HepG2 (cell line): ENCODE data around the gene COBLL1. TPM values are rescaled to one million over a fixed set of nuclear protein-coding genes. Genes with fewer than 3 reads are reported as not detected.

ENCODE experiments used
- EP300 ChIP-seq, 3 experiments: sonication (generic) in 1 of 3; formaldehyde crosslinking in 1 of 3; IDR thresholded peaks; 2 replicates each; pipeline versions ENCODE4 v1.5.1 to v1.6.1; 2011 to 2020; ENCODE audit warnings: low read depth in 2 of 3, low read length in 2 of 3, borderline replicate concordance in 1 of 3, improper control_type of control experiment in 1 of 3, mild to moderate bottlenecking in 1 of 3, missing genetic modification reagents in 1 of 3, moderate library complexity in 1 of 3
- FOSL2 ChIP-seq: sonication (generic); formaldehyde crosslinking; IDR thresholded peaks from 2 replicates; pipeline ENCODE4 v1.4.0; 2020; ENCODE audit warnings: missing genetic modification reagents
- FOXK2 ChIP-seq: fragments of 450-650 bp; IDR thresholded peaks from 2 replicates; pipeline ENCODE4 v1.6.1; 2016
- HNRNPK ChIP-seq: fragments of 200-400 bp; formaldehyde crosslinking; IDR thresholded peaks from 2 replicates; pipeline ENCODE4 v1.6.1; 2018; ENCODE audit warnings: low read length, low read depth, moderate library complexity, mild to moderate bottlenecking; ENCODE audit not compliant: poor library complexity, severe bottlenecking
- HOXA5 ChIP-seq: sonication (generic); formaldehyde crosslinking; IDR thresholded peaks from 2 replicates; pipeline ENCODE4 v1.4.0; 2020; ENCODE audit warnings: missing genetic modification reagents
- KLF11 ChIP-seq: IDR thresholded peaks from 2 replicates; pipeline ENCODE4 v1.6.1; 2016; ENCODE audit warnings: missing compliant biosample characterization
- MBD4 ChIP-seq: IDR thresholded peaks from 2 replicates; pipeline ENCODE4 v1.6.1; 2012; ENCODE audit warnings: low read length, inconsistent platforms, borderline replicate concordance
- MEIS2 ChIP-seq: sonication (generic); formaldehyde crosslinking; IDR thresholded peaks from 2 replicates; pipeline ENCODE4 v1.9.0; 2021; ENCODE audit warnings: mild to moderate bottlenecking, missing genetic modification reagents
- NFE2 ChIP-seq: sonication (generic); formaldehyde crosslinking; IDR thresholded peaks from 2 replicates; pipeline ENCODE4 v1.4.0; 2020; ENCODE audit warnings: missing genetic modification reagents
- TBX2 ChIP-seq: sonication (generic); formaldehyde crosslinking; IDR thresholded peaks from 2 replicates; pipeline ENCODE4 v1.5.0; 2020; ENCODE audit warnings: missing genetic modification reagents, mild to moderate bottlenecking, borderline replicate concordance
- TP53 ChIP-seq: sonication (generic); formaldehyde crosslinking; conservative IDR thresholded peaks from 2 replicates; pipeline ENCODE4 v1.4.0; 2020; ENCODE audit warnings: missing genetic modification reagents
- ZBTB21 ChIP-seq: sonication (generic); formaldehyde crosslinking; IDR thresholded peaks from 2 replicates; pipeline ENCODE4 v1.4.0; 2020; ENCODE audit warnings: missing genetic modification reagents
- ZFP90 ChIP-seq: sonication (generic); formaldehyde crosslinking; IDR thresholded peaks from 2 replicates; pipeline ENCODE4 v1.8.0; 2022; ENCODE audit warnings: missing genetic modification reagents, mild to moderate bottlenecking, inconsistent platforms, borderline replicate concordance
- ZMAT3 ChIP-seq: sonication (generic); formaldehyde crosslinking; conservative IDR thresholded peaks from 2 replicates; pipeline ENCODE4 v1.7.0; 2021; ENCODE audit warnings: missing genetic modification reagents
- ZNF235 ChIP-seq: sonication (generic); formaldehyde crosslinking; IDR thresholded peaks from 2 replicates; pipeline ENCODE4 v1.8.1; 2023; ENCODE audit warnings: mild to moderate bottlenecking, missing genetic modification reagents, borderline replicate concordance
- ZNF709 ChIP-seq: sonication (generic); formaldehyde crosslinking; IDR thresholded peaks from 2 replicates; pipeline ENCODE4 v1.5.0; 2020; ENCODE audit warnings: mild to moderate bottlenecking, missing genetic modification reagents
- ZNF891 ChIP-seq: sonication (generic); formaldehyde crosslinking; IDR thresholded peaks from 2 replicates; pipeline ENCODE4 v1.5.0; 2020; ENCODE audit warnings: mild to moderate bottlenecking, missing genetic modification reagents
- polyA plus RNA-seq, 8 experiments: library from polyadenylated mRNA; depleted of rRNA in 3 of 8; stranded (reverse) in 7 of 8; unstranded in 1 of 8; fragments of >200 nt; fragmentation: Illumina TruSeq in 4 of 8; extraction: Trizol in 4 of 8; gene quantifications; 2 replicates each; pipeline versions ENCODE4 v1.2.1 to v1.2.3, GENCODE V29; 2011 to 2016; ENCODE audit warnings: low read depth in 4 of 8, missing spikeins in 1 of 8, mixed read lengths in 1 of 8; ENCODE audit not compliant: insufficient read depth in 1 of 8
- total RNA-seq, 5 experiments: library from RNA; depleted of rRNA; stranded (reverse); fragments of >200 nt; fragmentation: Illumina TruSeq; extraction: Trizol; gene quantifications; 2 replicates each; pipeline ENCODE4 v1.2.3, GENCODE V29; 2016; ENCODE audit warnings: low read depth in 1 of 5
- TF ChIP-seq, protein P1 (sequence below): sonication (generic); formaldehyde crosslinking; IDR thresholded peaks from 2 replicates; pipeline ENCODE4 v1.5.1; 2020; ENCODE audit warnings: missing genetic modification reagents, mild to moderate bottlenecking, borderline replicate concordance
- TF ChIP-seq, protein P2 (sequence below): sonication (generic); formaldehyde crosslinking; IDR thresholded peaks from 2 replicates; pipeline ENCODE4 v1.4.0; 2020; ENCODE audit warnings: missing genetic modification reagents
- TF ChIP-seq, protein P3 (sequence below): sonication (generic); formaldehyde crosslinking; IDR thresholded peaks from 2 replicates; pipeline ENCODE4 v1.5.0; 2020; ENCODE audit warnings: mild to moderate bottlenecking, missing genetic modification reagents
- TF ChIP-seq, protein P4 (sequence below): sonication (generic); formaldehyde crosslinking; IDR thresholded peaks from 2 replicates; pipeline ENCODE4 v1.5.0; 2020; ENCODE audit warnings: mild to moderate bottlenecking, low read depth, missing genetic modification reagents, borderline replicate concordance
- TF ChIP-seq, protein P5 (sequence below): sonication (generic); formaldehyde crosslinking; IDR thresholded peaks from 2 replicates; pipeline ENCODE4 v1.8.1; 2023; ENCODE audit warnings: missing genetic modification reagents, mild to moderate bottlenecking, borderline replicate concordance
- TF ChIP-seq, protein P6 (sequence below), 2 experiments: sonication (generic) in 1 of 2; formaldehyde crosslinking in 1 of 2; IDR thresholded peaks; 2 replicates each; pipeline versions ENCODE4 v1.5.1 to v1.6.1; 2011 to 2020; ENCODE audit warnings: borderline replicate concordance in 1 of 2, low read depth in 1 of 2, low read length in 1 of 2, mild to moderate bottlenecking in 1 of 2, missing genetic modification reagents in 1 of 2, moderate library complexity in 1 of 2

COBLL1 gene
- total and polyA plus RNA-seq, 2 of the 13 experiments (the other 11 are each of a cell fraction or from before 2014, with no cell fraction given), result 32.6 to 86.8 TPM

DNA sequence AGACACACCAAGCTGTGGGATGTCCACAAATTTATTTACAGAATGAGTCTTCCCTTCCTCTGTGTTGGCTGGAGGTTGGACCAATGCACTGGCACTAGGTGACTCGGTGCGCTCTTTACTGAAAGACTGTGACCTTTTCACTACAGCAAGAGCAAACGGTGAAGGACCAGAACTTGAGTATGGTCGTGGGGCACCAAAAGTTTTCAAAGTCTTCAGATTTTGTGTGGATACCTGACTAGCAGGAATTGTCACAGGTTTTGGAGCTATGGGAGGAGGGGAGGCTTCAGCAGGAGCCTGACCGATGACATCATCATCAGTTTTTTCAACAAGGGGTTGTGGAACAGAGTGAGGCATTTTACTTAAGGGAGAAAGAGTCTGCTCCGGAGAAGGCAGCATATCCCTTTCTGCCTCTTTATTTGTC is 147.3 kb downstream of the COBLL1 start (continued):
- TF ChIP-seq ZFP90 (CRISPR knock-in tag), result no peak
- TF ChIP-seq ZNF891, result no peak
- peak; percentile 52; the same call in 1 of the 2 replicates for TF ChIP-seq ZMAT3 (CRISPR knock-in tag)
- peak; percentile 89 for TF ChIP-seq FOSL2 (CRISPR knock-in tag)
- TF ChIP-seq, protein P1, sequence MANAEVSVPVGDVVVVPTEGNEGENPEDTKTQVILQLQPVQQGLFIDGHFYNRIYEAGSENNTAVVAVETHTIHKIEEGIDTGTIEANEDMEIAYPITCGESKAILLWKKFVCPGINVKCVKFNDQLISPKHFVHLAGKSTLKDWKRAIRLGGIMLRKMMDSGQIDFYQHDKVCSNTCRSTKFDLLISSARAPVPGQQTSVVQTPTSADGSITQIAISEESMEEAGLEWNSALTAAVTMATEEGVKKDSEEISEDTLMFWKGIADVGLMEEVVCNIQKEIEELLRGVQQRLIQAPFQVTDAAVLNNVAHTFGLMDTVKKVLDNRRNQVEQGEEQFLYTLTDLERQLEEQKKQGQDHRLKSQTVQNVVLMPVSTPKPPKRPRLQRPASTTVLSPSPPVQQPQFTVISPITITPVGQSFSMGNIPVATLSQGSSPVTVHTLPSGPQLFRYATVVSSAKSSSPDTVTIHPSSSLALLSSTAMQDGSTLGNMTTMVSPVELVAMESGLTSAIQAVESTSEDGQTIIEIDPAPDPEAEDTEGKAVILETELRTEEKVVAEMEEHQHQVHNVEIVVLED (CRISPR knock-in tag), result no peak
- TF ChIP-seq KLF11 (CRISPR knock-in tag), result no peak
- no peak for TF ChIP-seq ZNF709 (CRISPR knock-in tag)
- no peak for TF ChIP-seq FOXK2
- no peak for TF ChIP-seq HOXA5 (CRISPR knock-in tag)
- no peak for TF ChIP-seq HNRNPK
- TF ChIP-seq TBX2 (CRISPR knock-in tag), result peak; percentile 55; the same call in 1 of the 2 replicates
- TF ChIP-seq NFE2 (CRISPR knock-in tag), result no peak
- no peak for TF ChIP-seq MEIS2
- TF ChIP-seq ZNF235, result no peak
- TF ChIP-seq, protein P2, sequence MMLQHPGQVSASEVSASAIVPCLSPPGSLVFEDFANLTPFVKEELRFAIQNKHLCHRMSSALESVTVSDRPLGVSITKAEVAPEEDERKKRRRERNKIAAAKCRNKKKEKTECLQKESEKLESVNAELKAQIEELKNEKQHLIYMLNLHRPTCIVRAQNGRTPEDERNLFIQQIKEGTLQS (CRISPR knock-in tag), result peak; percentile 71; the same call in 1 of the 2 replicates
- TF ChIP-seq MBD4, result no peak
- TF ChIP-seq, protein P3, sequence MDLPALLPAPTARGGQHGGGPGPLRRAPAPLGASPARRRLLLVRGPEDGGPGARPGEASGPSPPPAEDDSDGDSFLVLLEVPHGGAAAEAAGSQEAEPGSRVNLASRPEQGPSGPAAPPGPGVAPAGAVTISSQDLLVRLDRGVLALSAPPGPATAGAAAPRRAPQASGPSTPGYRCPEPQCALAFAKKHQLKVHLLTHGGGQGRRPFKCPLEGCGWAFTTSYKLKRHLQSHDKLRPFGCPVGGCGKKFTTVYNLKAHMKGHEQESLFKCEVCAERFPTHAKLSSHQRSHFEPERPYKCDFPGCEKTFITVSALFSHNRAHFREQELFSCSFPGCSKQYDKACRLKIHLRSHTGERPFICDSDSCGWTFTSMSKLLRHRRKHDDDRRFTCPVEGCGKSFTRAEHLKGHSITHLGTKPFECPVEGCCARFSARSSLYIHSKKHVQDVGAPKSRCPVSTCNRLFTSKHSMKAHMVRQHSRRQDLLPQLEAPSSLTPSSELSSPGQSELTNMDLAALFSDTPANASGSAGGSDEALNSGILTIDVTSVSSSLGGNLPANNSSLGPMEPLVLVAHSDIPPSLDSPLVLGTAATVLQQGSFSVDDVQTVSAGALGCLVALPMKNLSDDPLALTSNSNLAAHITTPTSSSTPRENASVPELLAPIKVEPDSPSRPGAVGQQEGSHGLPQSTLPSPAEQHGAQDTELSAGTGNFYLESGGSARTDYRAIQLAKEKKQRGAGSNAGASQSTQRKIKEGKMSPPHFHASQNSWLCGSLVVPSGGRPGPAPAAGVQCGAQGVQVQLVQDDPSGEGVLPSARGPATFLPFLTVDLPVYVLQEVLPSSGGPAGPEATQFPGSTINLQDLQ (CRISPR knock-in tag), result no peak
- TF ChIP-seq, protein P4, sequence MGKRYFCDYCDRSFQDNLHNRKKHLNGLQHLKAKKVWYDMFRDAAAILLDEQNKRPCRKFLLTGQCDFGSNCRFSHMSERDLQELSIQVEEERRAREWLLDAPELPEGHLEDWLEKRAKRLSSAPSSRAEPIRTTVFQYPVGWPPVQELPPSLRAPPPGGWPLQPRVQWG (CRISPR knock-in tag), result no peak
- no peak for TF ChIP-seq TP53
- TF ChIP-seq EP300 (IDR thresholded peaks at IDR 0.05; ENCODE audit: low read depth in 2 of 2, low read length in 2 of 2), result peak in 1 of 2 experiments; percentile 66; a peak in 1 of 4 replicates
- TF ChIP-seq EP300 (CRISPR knock-in tag; IDR thresholded peaks at IDR 0.05; ENCODE audit: borderline replicate concordance), result no peak
- TF ChIP-seq ZBTB21 (CRISPR knock-in tag), result no peak
- TF ChIP-seq, protein P5, sequence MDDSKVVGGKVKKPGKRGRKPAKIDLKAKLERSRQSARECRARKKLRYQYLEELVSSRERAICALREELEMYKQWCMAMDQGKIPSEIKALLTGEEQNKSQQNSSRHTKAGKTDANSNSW, result no peak
- TF ChIP-seq, protein P6, sequence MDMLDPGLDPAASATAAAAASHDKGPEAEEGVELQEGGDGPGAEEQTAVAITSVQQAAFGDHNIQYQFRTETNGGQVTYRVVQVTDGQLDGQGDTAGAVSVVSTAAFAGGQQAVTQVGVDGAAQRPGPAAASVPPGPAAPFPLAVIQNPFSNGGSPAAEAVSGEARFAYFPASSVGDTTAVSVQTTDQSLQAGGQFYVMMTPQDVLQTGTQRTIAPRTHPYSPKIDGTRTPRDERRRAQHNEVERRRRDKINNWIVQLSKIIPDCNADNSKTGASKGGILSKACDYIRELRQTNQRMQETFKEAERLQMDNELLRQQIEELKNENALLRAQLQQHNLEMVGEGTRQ (IDR thresholded peaks at IDR 0.05; ENCODE audit: low read depth, low read length), result no peak
- TF ChIP-seq, protein P6 (CRISPR knock-in tag; IDR thresholded peaks at IDR 0.05; ENCODE audit: borderline replicate concordance), result no peak
